GM08714 (cell line): ENCODE results near the gene SCUBE2.
"Not testable (repeated sequence)": the region's sequence is repeated elsewhere in the genome, so short reads cannot be mapped to it uniquely, and the experiment has no call there.

ENCODE experiments used
- H3K4me3 ChIP-seq: fragments of 200-500 bp; sonication (Bioruptor generic); 2 replicates; pipeline ENCODE4 v1.5.1; 2014; ENCODE audit warnings: mild to moderate bottlenecking, low read length, inconsistent platforms
- ZNF274 ChIP-seq: IDR thresholded peaks from 2 replicates; pipeline ENCODE4 v1.6.1; 2012; ENCODE audit warnings: mild to moderate bottlenecking, low read depth, low read length

The SCUBE2 gene

GRCh38 chr11:9029422-9029821, 62.0 kb downstream of the SCUBE2 start:
- no peak for TF ChIP-seq ZNF274
- no peak overlapping the region for H3K4me3 ChIP-seq

- no peak overlapping the region for H3K4me3 ChIP-seq
These were observed 62.8 kb downstream of the SCUBE2 start for GRCh38 chr11:9028581-9028980.

GRCh38 chr11:9025101-9025850, 66.1 kb downstream of the SCUBE2 start:
- TF ChIP-seq ZNF274, result no peak
- no peak overlapping the region for H3K4me3 ChIP-seq

More at GRCh38 chr11:9028581-9028980, 62.8 kb downstream of the SCUBE2 start:
- TF ChIP-seq ZNF274, result no peak

- no peak overlapping the region for H3K4me3 ChIP-seq
- TF ChIP-seq ZNF274, result no peak
These were observed 68.3 kb downstream of the SCUBE2 start for GRCh38 chr11:9022961-9023680.

GRCh38 chr11:9020916-9021315, 70.5 kb downstream of the SCUBE2 start:
- TF ChIP-seq ZNF274, result no peak
- no peak overlapping the region for H3K4me3 ChIP-seq

GRCh38 chr11:9019861-9020260, 71.5 kb downstream of the SCUBE2 start:
- TF ChIP-seq ZNF274, result no peak
- H3K4me3 ChIP-seq, result no peak overlapping the region

- no peak overlapping the region for H3K4me3 ChIP-seq
- no peak for TF ChIP-seq ZNF274
These were observed 73.6 kb downstream of the SCUBE2 start for GRCh38 chr11:9017773-9018172.

- TF ChIP-seq ZNF274, result no peak
- H3K4me3 ChIP-seq, result no peak overlapping the region
These were observed 74.3 kb downstream of the SCUBE2 start for GRCh38 chr11:9016916-9017642.

- H3K4me3 ChIP-seq, result no peak overlapping the region
- no peak for TF ChIP-seq ZNF274
These were observed 75.7 kb downstream of the SCUBE2 start for GRCh38 chr11:9015677-9016076.

GRCh38 chr11:9014826-9015225, 76.6 kb downstream of the SCUBE2 start:
- no peak for TF ChIP-seq ZNF274
- no peak overlapping the region for H3K4me3 ChIP-seq

- TF ChIP-seq ZNF274, result no peak
- H3K4me3 ChIP-seq, result no peak overlapping the region
These were observed 78.0 kb downstream of the SCUBE2 start for GRCh38 chr11:9013373-9013772.

GRCh38 chr11:9009538-9009937, 81.9 kb downstream of the SCUBE2 start:
- not testable (repeated sequence) for H3K4me3 ChIP-seq

GRCh38 chr11:9008661-9009060, 82.7 kb downstream of the SCUBE2 start:
- no peak for TF ChIP-seq ZNF274
- no peak overlapping the region for H3K4me3 ChIP-seq

GRCh38 chr11:9008011-9008550, 83.3 kb downstream of the SCUBE2 start:
- no peak for TF ChIP-seq ZNF274
- H3K4me3 ChIP-seq, result no peak overlapping the region
